RCC 7860 (cell line): ENCODE data around the gene ZNF511.

Experiments
- DNase-seq: peaks from one replicate; pipeline ENCODE4 v3.0.0-alpha.2; 2015; ENCODE audit warnings: low spot score
- FAIRE-seq: peaks from 2 replicates; lab custom pipeline; 2012; peaks lifted over from hg19 to GRCh38; lab: Jason Lieb, UNC

Gene ZNF511

DNA sequence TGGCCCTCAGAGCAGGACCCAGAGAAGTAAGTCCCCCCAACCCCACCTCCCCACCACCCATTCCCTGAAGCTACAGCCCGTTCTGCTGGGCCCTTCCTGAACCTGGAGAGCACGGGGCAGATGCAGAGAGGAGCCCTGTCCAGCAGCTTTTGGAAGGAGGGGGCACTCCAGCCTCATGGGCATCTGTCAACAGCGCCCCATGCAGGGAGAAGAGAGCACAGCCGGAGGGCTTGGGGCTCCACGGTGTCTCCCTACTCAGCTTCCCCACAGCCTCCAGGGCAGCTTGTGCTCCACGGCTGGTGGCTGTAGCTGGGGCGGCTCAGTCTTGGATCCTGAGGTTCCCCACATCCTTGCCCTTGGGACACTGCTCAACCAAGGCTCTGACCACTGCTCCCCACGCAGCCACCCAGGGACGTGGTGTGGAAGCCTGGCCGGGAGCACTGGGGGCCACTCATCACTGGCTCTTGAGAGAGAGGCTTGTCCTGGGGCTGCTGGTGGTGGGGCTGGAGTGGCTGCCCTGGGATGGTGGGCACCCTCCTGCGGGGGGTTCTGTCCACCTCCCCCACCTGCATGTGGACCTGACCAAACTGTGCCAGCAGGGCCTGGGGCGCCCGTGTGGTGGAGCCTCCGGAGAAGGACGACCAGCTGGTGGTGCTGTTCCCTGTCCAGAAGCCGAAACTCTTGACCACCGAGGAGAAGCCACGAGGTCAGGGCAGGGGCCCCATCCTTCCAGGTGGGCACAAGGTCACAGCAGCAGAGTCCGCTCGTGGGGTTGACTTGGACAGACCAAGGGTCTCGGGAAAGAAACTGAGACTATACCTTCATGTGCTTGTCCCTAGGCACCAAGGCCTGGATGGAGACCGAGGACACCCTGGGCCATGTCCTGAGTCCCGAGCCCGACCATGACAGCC lies 42.9 kb downstream of the ZNF511 start:
- FAIRE-seq: no peak
- no peak for DNase-seq

DNA sequence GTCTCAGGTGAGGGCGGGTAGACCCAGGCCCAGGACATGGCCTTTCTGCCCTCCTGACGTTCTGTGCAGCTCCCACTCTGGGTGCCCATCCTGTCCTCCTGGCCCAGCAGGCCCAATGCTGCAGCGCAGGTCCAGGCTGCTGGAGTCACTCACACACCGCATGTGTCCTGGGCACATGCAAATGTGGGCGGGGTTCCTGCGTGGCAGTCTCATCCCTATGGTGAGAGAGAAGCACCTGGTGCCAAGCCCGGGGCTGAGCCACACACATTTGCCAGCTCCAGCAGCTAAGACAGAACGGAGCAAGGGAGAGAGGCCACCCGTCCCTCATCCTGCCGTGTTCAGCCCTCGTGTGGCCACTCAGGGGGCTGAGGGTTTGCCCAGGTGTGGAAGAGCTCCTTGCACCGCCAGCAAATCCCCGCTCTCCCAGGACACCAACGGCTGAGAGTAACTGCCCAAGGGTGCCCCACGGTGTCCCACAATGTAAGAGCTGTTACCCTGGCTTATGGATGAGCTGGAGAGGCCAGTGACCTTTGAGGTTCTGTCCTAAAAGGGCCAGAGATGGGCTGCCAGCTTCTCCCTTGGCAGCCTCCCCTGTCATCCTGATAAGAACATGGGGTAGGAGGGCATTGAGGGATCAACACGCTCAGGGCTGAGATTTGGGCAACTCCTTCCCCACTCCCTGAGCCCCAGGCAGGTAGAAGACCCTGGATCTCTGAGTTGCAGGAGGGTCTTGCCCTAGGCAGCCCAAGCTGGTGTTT lies 44.7 kb downstream of the ZNF511 start:
- DNase-seq (no peak), FAIRE-seq (no peak)

DNA sequence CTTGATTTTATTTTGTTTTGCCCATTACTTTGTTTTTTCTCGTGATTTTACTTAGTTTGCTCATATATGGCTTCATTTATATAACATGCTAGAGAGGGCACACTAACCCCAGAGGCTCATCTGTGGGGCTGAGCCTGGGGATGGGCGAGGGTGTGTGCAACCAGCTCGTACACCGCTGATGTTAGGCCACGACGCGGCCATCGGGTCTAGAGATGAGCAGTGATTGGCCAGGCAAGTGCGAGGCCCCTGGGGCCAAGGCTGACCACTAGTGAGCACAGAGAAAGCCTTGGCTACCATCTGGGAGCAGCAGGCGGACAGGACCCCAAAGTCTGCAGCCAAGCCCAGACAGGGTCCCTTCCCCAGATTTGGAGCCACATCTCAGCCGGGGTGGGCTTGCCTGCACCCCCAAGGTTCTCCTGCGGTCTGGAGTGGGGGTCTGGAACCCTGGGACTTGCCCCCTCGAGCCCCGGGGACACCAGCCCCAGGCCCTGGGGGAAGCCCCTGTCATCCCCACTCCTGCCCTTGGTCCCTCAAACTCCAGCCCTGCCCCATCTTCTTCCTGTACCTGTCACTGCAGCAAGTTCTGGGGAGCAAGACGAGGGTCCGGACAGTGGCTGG lies 45.4 kb downstream of the ZNF511 start:
- no peak for DNase-seq
- FAIRE-seq: no peak

DNA sequence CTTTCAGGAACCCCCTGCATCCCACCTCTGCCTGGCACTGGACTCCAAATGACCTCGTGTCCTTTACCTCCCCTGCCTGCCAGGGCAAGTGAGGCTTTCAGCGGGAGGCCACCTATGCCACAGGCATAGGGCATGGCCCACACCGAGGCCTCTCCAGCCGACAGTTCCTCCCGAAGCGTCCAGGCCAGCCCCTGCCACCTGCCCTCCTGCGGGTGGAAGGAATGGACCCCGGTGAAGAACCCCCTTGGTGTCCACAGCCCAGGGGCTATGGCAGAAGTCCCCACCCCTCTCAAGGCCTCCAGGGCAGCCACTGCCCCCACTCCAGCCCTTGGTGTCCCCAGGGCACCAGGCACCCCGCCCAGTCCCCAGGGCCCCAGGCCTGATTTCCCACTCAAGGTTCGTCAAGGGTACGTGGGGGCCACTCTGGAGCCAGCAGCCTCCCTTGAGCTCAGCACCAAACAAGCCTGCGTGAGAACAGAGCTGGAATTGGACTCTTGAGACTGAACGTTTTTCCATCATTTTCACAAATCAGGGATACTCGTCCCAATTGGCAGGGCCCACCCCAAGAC lies 46.0 kb downstream of the ZNF511 start:
- DNase-seq (no peak), FAIRE-seq (no peak)

DNA sequence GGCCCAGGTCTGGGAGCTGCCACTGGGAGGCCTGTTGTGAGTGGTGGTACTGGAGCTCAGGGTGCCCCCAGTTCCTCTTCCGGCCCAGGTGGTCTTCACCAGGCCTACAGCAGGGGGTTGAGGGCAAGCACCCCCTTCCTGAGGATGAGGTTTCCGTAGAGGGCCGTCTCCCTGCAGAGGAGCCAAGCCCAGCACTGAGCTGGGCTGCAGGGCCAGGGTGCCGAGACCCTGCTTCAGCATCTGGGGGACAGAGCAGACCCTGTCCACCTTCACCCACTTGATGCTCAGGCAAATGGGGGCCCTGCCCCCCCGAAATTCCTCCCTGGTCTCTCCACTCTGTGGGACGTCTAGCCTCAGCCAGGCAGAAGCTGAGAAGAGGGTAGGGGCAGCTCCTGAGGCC lies 46.6 kb downstream of the ZNF511 start:
- FAIRE-seq (no peak), DNase-seq (no peak)

DNA sequence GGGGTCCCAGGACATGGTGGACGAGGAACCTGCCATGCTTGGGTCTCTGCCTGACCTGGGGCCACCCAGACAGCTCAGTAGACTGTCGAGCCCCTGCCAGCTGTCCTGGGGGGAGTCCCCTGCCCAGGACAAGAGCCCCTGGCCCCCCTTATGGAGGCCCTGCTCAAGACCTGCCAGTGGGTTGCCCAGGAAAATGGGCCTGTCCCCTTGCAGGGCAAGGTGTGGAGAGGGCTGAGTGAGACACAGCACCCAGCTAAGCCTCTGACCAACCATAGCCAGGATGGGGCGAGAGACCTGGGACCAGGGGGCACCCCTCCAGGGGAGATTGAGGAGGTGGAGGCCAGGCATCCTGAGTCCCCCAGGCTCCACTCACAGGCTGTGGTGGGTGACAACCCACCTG lies 47.3 kb downstream of the ZNF511 start:
- FAIRE-seq (no peak), DNase-seq (no peak)

DNA sequence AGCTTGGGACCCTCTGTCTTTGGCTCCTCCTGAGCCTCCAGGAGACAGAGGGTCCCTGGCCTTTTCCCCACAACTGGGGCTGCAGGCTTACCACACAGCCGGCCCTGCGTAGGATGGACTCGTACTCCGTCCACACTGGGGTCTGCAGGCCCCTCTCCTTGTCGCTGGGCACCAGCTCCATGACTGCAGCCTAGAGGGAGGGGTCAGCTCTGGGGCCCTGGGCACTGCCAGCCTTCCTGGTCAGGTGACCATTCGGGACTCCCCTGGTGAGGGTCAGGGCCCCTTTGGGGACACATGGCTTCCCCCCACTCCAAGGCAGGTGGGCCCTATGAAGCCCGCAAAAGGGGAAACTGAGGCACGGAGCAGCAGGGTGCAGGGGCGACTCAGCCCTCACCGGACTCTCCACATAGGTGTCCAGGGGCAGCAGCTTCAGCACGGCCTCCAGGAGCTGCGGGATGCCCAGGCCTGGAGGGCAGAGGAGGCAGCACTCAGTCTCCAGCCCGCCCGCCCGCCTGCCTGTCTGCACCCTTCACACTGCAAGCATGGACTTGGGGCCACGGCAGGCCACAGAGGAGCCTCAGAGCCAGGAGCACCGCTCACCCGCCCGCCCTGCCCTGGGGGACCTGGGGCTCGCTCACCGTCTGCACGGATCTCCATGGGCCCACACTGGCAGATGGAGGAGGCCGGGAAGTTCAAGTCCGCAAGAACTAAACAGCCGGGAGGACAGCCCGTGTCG lies 48.0 kb downstream of the ZNF511 start:
- DNase-seq (no peak), FAIRE-seq (no peak)

DNA sequence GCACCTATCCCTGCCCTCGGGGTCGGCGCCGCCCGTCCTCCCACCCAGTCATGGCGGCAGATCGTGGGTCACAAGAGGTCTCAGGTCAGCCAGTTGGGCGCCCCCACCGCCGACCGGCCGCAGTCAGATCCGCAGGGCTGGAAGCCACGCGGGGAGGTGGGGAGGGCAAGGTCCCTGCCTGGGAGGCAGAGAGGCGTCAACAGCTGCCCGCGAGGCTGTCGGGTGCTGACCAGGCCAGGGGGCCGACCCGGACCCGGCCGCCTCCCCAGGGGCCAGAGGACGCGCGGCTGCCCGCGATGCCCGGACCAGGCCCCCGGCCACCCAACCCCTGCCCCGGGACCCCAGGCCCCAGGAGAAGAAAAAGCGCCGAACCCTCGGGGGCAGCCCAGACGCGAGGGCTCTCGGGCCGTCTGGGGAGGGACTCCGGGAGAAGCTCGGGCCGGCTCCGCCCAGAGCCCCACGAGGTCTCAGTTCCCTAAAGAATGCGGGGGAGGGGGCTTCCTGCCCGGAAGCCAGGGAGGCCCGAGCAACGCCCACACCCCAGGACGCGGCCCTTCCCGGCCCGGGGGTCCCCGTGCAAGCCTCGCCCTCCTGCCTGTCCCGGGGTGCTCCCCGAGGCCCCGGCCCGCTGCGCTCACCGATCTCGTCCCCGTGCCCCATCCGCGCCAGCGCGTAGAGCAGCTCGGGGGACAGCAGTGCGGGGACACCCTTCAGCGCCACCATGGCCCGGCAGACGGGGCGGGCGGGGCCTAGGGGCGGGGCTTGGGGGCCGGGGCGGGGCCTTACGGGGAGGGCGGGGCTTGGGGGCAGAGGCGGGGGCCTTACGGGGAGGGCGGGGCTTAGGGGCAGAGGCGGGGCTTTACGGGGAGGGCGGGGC lies 48.8 kb downstream of the ZNF511 start, which contains the start of gene FUOM:
Gene FUOM, minus strand, starts transcription at position 735 of the 877 bp plus-strand sequence. Its CDS starts 12 bp downstream, at position 723.
- no peak for FAIRE-seq
- DNase-seq: no peak

DNA sequence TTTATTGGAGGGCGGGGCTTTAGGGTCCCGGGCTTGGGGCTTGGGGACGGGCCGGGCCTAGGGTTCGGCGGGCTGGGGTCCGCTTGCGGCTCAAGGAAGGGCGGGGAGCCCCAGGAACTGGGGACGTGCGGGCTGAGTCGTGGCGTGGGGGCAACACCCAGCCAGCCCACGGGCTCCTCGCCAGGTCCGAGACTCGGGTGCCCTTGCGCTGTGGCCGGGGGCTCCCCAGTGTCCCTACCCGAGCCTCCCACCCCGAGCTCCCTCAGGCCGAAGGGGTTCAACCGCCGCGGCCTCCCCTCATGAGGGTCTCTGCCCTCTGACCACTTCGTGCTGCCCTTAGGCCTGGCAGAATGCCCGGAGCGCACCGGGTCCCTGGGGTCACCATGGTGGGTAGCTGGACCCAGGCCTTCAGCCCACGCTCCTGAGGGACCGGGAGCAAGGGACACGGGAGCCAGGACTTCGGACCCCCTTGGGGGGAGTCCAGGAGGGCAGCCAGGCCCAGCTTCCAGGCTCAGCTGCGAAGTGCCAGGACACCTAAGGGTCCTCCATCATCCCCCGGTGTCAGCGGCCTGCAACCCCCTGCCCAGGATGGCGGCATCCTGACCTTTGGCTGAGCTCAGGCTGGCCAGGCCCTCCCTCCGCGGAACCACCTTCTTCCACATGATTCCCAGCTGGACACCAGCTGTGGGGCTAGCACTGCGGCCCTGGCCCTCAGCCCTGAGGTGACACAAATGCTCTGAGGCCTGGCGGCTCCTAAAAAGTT lies 49.6 kb downstream of the ZNF511 start:
- no peak for DNase-seq
- no peak for FAIRE-seq

DNA sequence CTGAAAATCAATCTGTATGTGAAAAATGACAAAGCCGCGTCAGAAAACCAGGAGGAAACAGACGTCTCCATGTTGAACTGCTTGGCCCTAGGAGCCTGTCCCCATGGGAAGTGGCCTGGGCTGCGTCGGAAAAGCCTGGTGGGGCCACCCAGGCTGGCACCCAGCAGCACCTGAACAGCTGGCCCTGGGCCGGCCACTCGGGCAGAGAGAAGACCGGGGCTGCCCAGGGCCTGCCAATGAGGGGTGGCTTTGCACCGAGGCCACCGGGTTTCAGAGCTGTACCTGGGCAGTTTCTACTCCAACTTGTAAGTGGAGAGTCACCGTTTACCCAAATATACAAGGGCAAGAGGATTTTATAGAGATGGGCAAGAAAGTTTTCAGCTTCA lies 50.2 kb downstream of the ZNF511 start:
- FAIRE-seq: no peak

DNA sequence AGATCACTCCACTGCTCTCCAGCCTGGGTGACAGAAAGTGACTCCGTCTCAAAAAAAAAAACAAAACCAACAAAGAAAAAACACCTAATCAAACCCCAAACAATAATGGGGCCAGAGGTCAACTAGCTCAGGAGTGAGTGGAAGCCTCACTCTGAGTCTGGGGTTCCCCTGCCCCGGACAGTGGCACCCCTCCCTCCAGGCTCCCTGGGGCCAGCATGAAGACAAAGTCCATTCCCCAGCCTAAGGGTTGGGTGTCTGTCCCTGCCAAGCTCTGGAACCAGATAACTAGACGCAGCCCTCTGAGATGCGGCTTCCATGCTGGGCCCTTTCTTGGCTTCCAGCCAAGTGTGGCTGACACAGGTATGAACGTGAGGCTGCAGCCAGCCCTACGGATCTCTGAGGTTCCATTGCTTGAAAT lies 50.8 kb downstream of the ZNF511 start:
- no peak for FAIRE-seq
- DNase-seq: no peak

More for the DNA sequence above, 50.2 kb downstream of the ZNF511 start:
- DNase-seq: no peak

DNA sequence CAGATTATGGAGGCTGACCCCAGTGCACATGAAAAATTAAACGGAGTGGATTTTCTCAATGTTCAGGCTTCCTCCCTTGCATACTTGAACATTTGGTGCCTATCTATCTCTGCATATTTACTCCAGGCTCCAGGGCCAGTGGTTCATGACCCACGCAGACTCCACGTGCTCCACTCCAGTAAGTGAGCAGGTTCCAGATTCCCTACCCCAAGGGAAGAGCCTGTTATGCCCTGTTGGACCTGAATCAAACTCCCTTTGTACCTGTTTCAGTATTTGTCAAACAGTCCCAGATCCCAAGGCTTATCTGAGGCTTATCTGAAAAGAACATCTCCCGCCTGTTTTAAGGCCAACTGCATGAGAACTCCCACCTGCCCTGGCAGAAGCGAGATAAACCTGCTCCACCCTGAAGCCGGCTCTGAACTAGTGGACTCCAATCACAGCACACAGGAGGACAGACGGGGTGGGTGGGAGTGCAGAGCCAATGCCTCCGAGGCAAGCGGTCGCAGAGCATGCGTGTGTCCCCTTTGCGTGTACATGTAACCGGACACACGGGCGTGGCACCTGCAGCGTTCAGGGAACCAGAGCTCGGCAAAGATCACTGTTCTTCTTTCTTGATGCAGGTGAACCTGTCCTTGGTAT lies 51.4 kb downstream of the ZNF511 start:
- FAIRE-seq: no peak
- no peak for DNase-seq

DNA sequence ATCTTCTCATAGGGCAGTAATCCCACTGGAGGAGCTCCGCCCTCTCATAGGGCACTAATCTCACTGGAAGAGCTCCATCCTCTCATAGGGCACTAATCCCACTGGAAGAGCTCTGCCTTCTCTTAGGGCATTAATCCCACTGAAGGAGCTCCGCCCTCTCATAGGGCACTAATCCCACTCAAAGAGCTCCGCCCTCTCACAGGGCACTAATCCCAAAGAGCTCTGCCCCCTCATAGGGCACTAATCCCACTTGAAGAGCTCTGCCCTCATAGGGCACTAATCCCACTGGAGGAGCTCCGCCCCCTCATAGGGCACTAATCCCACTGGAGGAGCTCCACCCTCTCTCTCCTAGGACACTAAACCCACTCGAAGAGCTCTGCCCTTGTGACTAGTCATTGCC lies 52.5 kb downstream of the ZNF511 start:
- no peak for DNase-seq

DNA sequence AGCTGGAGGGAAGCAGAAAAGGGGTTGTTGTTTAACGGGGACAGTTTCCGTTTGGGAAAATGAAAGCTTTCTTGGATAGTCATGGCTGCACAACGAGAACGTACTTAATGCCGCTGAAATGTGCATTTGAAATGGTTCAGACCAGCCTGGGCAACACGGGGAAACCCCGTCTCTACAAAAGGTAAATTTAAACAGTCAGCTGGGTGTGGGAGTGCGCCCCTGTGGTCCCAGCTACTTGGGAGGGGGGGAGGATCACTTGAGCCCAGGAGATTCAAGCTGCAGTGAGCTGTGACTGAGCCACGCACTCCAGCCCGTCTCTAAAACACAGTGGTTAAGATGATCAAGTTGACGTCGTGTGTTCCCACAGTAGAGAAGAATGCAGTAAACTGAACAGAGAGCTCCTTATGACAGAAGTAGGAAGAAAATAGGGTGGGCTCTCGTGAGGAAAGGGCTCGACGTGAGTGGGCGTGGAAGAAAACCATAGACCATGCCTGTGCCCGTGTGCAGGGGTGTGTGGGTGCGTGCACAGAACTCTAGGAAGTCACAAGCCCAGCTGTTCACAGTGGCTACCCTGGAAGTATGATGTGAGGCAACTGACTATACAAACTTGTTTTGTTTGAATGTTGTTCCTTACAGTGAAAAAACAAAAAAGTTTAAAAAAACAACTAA lies 53.2 kb downstream of the ZNF511 start:
- FAIRE-seq (no peak), DNase-seq (no peak)

More for the DNA sequence above, 52.5 kb downstream of the ZNF511 start:
- no peak for FAIRE-seq
